Endothelial cell of umbilical vein (primary cell): ENCODE results near the gene TMPRSS6. TPM values are rescaled to one million over a fixed set of nuclear protein-coding genes. Genes with fewer than 3 reads are reported as not detected.

ENCODE experiments used
- BruUV-seq: library from RNA; stranded (reverse); fragments of 400-500 nt; replicated peaks from 2 replicates; lab custom pipeline; 2021; lab: Mats Ljungman, UMichigan
- CTCF ChIA-PET: fragments of 300-600, 350-600 bp; sonication (Branson Sonifier 250); formaldehyde crosslinking; loops from one replicate; lab custom pipeline; 2021; ENCODE audit warnings: antibody characterized with exemption, inconsistent platforms; lab: Charles Lee
- POLR2A ChIA-PET: fragments of 300-600, 350-600 bp; sonication (Branson Sonifier 250); formaldehyde crosslinking; loops from one replicate; lab custom pipeline; 2021; ENCODE audit warnings: antibody characterized with exemption, inconsistent platforms; lab: Charles Lee
- DNase-seq: peaks from one replicate; pipeline ENCODE4 v3.0.0-alpha.2; 2011; ENCODE audit warnings: low read depth, low spot score
- FAIRE-seq: peaks from 2 replicates; lab custom pipeline; 2011; peaks lifted over from hg19 to GRCh38; lab: Jason Lieb, UNC
- H2AFZ ChIP-seq: 2 replicates; pipeline ENCODE4 v1.6.0; 2012; ENCODE audit warnings: low read depth, low read length, control low read depth, inconsistent platforms
- H3K27ac ChIP-seq: 2 replicates; pipeline ENCODE4 v1.5.1; 2011; ENCODE audit warnings: low read depth, mild to moderate bottlenecking, control low read depth, low read length, moderate library complexity; ENCODE audit not compliant: insufficient read depth
- H3K27me3 ChIP-seq, 2 experiments: 2 replicates each; pipeline versions ENCODE4 v1.6.0 to v1.6.1; 2011; ENCODE audit warnings: low read length in 2 of 2, mixed read lengths in 1 of 2; ENCODE audit not compliant: control insufficient read depth in 2 of 2, insufficient read depth in 2 of 2
- H3K36me3 ChIP-seq, 2 experiments: 2 replicates in 1 of 2; 3 replicates in 1 of 2; pipeline ENCODE4 v1.5.1; 2011; ENCODE audit warnings: low read length in 2 of 2, mild to moderate bottlenecking in 1 of 2, moderate library complexity in 1 of 2; ENCODE audit not compliant: control insufficient read depth in 2 of 2, insufficient read depth in 2 of 2; ENCODE audit errors: extremely low read depth in 1 of 2
- H3K4me1 ChIP-seq: 3 replicates; pipeline ENCODE4 v1.5.1; 2011; ENCODE audit warnings: mild to moderate bottlenecking, low read length; ENCODE audit not compliant: control insufficient read depth, insufficient read depth; ENCODE audit errors: extremely low read depth
- H3K4me2 ChIP-seq: 2 replicates; pipeline ENCODE4 v1.6.1; 2011; ENCODE audit warnings: low read length, control low read depth, mixed read lengths; ENCODE audit not compliant: insufficient read depth
- H3K4me3 ChIP-seq, 3 experiments: fragments of 200-600 bp in 1 of 3; sonication (generic), shearing (Covaris generic) in 1 of 3; replicated peaks in 1 of 3; 2 replicates each; pipeline ENCODE4 v1.5.1; 2011 to 2016; ENCODE audit warnings: control low read depth in 3 of 3, low read length in 3 of 3, mild to moderate bottlenecking in 2 of 3, inconsistent platforms in 1 of 3, low read depth in 1 of 3, moderate library complexity in 1 of 3; ENCODE audit not compliant: insufficient read depth in 1 of 3
- H3K79me2 ChIP-seq: 2 replicates; pipeline ENCODE4 v1.6.0; 2012; ENCODE audit warnings: low read length, inconsistent platforms; ENCODE audit not compliant: control insufficient read depth, insufficient read depth
- H3K9ac ChIP-seq: replicated peaks from 2 replicates; pipeline ENCODE3; 2011; ENCODE audit warnings: low read length, control low read depth; ENCODE audit not compliant: insufficient read depth; ENCODE audit errors: extremely low read depth
- H3K9me1 ChIP-seq: replicated peaks from 3 replicates; pipeline ENCODE4 v1.6.0; 2011; ENCODE audit warnings: mild to moderate bottlenecking, low read length; ENCODE audit not compliant: control insufficient read depth, insufficient read depth; ENCODE audit errors: extremely low read depth
- H3K9me3 ChIP-seq: replicated peaks from 2 replicates; pipeline ENCODE4 v1.5.1; 2012; ENCODE audit warnings: low read length, inconsistent platforms; ENCODE audit not compliant: control insufficient read depth, insufficient read depth
- H4K20me1 ChIP-seq: replicated peaks from 2 replicates; pipeline ENCODE3; 2011; ENCODE audit warnings: mild to moderate bottlenecking, low read length; ENCODE audit not compliant: control insufficient read depth, insufficient read depth; ENCODE audit errors: extremely low read depth
- EZH2 ChIP-seq: IDR thresholded peaks from 2 replicates; pipeline ENCODE4 v1.6.1; 2012; ENCODE audit warnings: borderline replicate concordance, low read depth, mild to moderate bottlenecking, moderate library complexity, low read length, inconsistent platforms; ENCODE audit not compliant: severe bottlenecking
- FOS ChIP-seq: IDR thresholded peaks from 2 replicates; pipeline ENCODE4 v1.6.1; 2011; ENCODE audit warnings: mild to moderate bottlenecking, low read length, moderate library complexity, borderline replicate concordance; ENCODE audit not compliant: insufficient read depth
- GATA2 ChIP-seq: IDR thresholded peaks from 2 replicates; pipeline ENCODE4 v1.7.0; 2011; ENCODE audit warnings: low read depth, mild to moderate bottlenecking, moderate library complexity, mixed read lengths, low read length; ENCODE audit not compliant: insufficient read length, insufficient read depth
- JUN ChIP-seq: IDR thresholded peaks from 2 replicates; pipeline ENCODE4 v1.6.1; 2011; ENCODE audit warnings: borderline replicate concordance, low read depth; ENCODE audit not compliant: insufficient read length, insufficient read depth
- MYC ChIP-seq: IDR thresholded peaks from one replicate; pipeline ENCODE4 v1.6.1; 2011; ENCODE audit warnings: mild to moderate bottlenecking, low read depth, low read length
- POLR2A ChIP-seq: IDR thresholded peaks from 2 replicates; pipeline ENCODE4 v1.6.1; 2012; ENCODE audit warnings: low read depth, mild to moderate bottlenecking, control low read depth, low read length
- POLR2AphosphoS5 ChIP-seq: IDR thresholded peaks from 2 replicates; pipeline ENCODE4 v1.6.1; 2012; ENCODE audit warnings: low read depth, mild to moderate bottlenecking, control low read depth, low read length, moderate library complexity; ENCODE audit not compliant: insufficient read depth
- dilution Hi-C: fragments of 300-500 bp; cut with MboI; formaldehyde crosslinking; loops from one replicate; pipeline ENCODE4 v1.15.0; 2019; ENCODE audit warnings: low sequenced_read_pairs; ENCODE audit not compliant: extremely low pct_ligation_motif_present
- intact Hi-C: fragments of 100-400 bp; cut with micrococcal nuclease; formaldehyde crosslinking; loops from one replicate; pipeline ENCODE4 v1.10.0; 2022
- polyA plus RNA-seq, 4 experiments: library from polyadenylated mRNA; depleted of rRNA in 3 of 4; stranded (reverse) in 3 of 4; unstranded in 1 of 4; fragments of >200 nt; gene quantifications; 2 replicates each; pipeline versions ENCODE4 v1.2.1 to v1.2.3, GENCODE V29; 2011 to 2012; ENCODE audit warnings: missing spikeins in 1 of 4
- total RNA-seq: library from RNA; stranded (reverse); gene quantifications from 2 replicates; pipeline ENCODE4 v1.2.3, GENCODE V29; 2021
- TF ChIP-seq, protein P1 (sequence below): IDR thresholded peaks from 2 replicates; pipeline ENCODE4 v1.6.1; 2011; ENCODE audit not compliant: insufficient read depth, insufficient read length
- TF ChIP-seq, protein P2 (sequence below), 2 donors: IDR thresholded peaks; 1 replicate in 1 of 2; 2 replicates in 1 of 2; pipeline ENCODE4 v1.5.1; 2011; ENCODE audit warnings: low read length in 2 of 2, mild to moderate bottlenecking in 2 of 2, moderate library complexity in 2 of 2, control low read depth in 1 of 2, inconsistent platforms in 1 of 2, low read depth in 1 of 2; ENCODE audit not compliant: insufficient read depth in 1 of 2; ENCODE audit errors: extremely low read depth in 1 of 2

TMPRSS6 gene
- total and polyA plus RNA-seq, 2 donors (not counting 3 experiments of a cell fraction or from before 2014, with no cell fraction given) = not detected

DNA sequence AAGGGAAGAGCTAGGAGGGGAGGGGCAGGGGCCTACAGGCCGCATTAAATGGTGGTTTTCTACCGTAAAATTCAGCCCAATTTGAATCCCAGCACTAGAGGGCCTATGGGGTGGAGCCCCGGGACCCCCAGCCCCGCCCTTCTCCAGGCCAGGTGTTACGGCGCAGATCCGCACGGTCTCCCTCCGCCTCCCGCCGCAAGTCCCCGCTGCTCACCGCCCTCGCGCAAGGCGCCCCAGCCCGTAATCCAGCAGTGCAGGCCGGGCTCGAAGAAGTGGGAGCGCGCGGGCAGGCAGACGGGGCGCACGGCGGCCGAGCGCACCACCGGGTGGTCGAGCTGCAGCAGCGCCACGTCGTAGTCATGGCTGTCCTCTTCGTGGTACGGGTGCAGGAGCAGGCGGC lies 40.7 kb downstream of the TMPRSS6 start:
- Histone ChIP-seq H3K79me2 (no peaks in the 10 kb centered on the region), H3K4me3 (no peak overlapping the region), H2AFZ (no peak overlapping the region), H3K27ac (no peak overlapping the region), H3K36me3 (no peaks in the 10 kb centered on the region), H3K9me1 (no peaks in the 10 kb centered on the region), H3K4me1 (no peaks in the 10 kb centered on the region), H4K20me1 (no peaks in the 10 kb centered on the region), H3K4me2 (no peak overlapping the region), H3K9me3 (no peaks in the 10 kb centered on the region), H3K9ac (no peak overlapping the region), H3K27me3 (peaks cover 14 to 15% of the 10 kb centered on the region in 2 experiments)
- POLR2A ChIA-PET = no interaction called here
- BruUV-seq = no TSS peak
- DNase-seq = no peak
- FAIRE-seq = no peak
- dilution Hi-C loops (no loop called here), intact Hi-C loops (no loop called here)
- CTCF ChIA-PET = no interaction called here
- TF ChIP-seq POLR2A = no peak
- no peak for TF ChIP-seq POLR2AphosphoS5
- TF ChIP-seq, protein P1, sequence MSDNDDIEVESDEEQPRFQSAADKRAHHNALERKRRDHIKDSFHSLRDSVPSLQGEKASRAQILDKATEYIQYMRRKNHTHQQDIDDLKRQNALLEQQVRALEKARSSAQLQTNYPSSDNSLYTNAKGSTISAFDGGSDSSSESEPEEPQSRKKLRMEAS = no peak
- TF ChIP-seq, protein P2, sequence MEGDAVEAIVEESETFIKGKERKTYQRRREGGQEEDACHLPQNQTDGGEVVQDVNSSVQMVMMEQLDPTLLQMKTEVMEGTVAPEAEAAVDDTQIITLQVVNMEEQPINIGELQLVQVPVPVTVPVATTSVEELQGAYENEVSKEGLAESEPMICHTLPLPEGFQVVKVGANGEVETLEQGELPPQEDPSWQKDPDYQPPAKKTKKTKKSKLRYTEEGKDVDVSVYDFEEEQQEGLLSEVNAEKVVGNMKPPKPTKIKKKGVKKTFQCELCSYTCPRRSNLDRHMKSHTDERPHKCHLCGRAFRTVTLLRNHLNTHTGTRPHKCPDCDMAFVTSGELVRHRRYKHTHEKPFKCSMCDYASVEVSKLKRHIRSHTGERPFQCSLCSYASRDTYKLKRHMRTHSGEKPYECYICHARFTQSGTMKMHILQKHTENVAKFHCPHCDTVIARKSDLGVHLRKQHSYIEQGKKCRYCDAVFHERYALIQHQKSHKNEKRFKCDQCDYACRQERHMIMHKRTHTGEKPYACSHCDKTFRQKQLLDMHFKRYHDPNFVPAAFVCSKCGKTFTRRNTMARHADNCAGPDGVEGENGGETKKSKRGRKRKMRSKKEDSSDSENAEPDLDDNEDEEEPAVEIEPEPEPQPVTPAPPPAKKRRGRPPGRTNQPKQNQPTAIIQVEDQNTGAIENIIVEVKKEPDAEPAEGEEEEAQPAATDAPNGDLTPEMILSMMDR (IDR thresholded peaks at IDR 0.05; ENCODE audit: extremely low read depth in 1 of 2, insufficient read depth in 1 of 2, low read depth in 1 of 2, low read length in 2 of 2) = no peak
- TF ChIP-seq EZH2 = no peak

DNA sequence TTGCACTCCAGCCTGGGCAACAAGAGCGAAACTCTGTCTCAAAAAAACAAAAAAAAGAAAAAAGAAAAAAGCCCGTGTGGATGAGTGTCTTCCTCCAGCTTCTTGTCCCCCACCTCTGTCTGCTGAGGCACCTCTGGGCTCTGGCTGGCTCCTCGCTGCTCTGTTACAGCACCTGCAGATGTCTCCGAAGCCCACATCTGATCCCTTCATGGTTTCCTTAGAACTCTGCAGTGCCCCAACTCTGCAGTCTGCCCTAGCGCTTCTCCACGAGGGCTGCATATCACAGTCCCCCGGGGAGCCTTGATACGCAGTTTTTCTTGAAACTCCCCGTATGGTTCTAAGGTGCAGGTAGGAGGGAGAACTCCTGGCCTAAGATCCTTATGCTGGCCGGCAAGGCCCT lies 42.1 kb downstream of the TMPRSS6 start:
- DNase-seq (no peak), FAIRE-seq (no peak)
- intact Hi-C loops (no loop called here), dilution Hi-C loops (no loop called here)
- no TSS peak for BruUV-seq
- H3K9me3 ChIP-seq = no peaks in the 10 kb centered on the region
- no peak overlapping the region for H2AFZ ChIP-seq
- H3K4me1 ChIP-seq = no peaks in the 10 kb centered on the region
- H3K4me2 ChIP-seq = no peak overlapping the region
- H3K79me2 ChIP-seq = no peaks in the 10 kb centered on the region
- no peak overlapping the region for H3K4me3 ChIP-seq
- no peak overlapping the region for H3K9ac ChIP-seq
- no peak overlapping the region for H3K27ac ChIP-seq
- ChIA-PET CTCF (no interaction called here), POLR2A (no interaction called here)
- H3K27me3 ChIP-seq = peaks cover 14 to 15% of the 10 kb centered on the region in 2 experiments
- no peaks in the 10 kb centered on the region for H3K36me3 ChIP-seq
- H3K9me1 ChIP-seq = no peaks in the 10 kb centered on the region
- TF ChIP-seq MYC (no peak), FOS (no peak), GATA2 (no peak), JUN (no peak), EZH2 (no peak), POLR2A (no peak), POLR2AphosphoS5 (no peak)
- TF ChIP-seq, protein P2 (IDR thresholded peaks at IDR 0.05; ENCODE audit: extremely low read depth in 1 of 2, insufficient read depth in 1 of 2, low read depth in 1 of 2, low read length in 2 of 2) = no peak
- TF ChIP-seq, protein P1 = no peak
- H4K20me1 ChIP-seq = no peaks in the 10 kb centered on the region
